DOHH2 (cell line): ENCODE results near the gene GALNT2.

ENCODE experiments used
- H3F3A ChIP-seq: fragments of 200-600 bp; sonication (generic), shearing (Covaris generic); 2 replicates; pipeline ENCODE4 v1.6.0; 2016; ENCODE audit warnings: antibody characterized with exemption, mild to moderate bottlenecking; ENCODE audit not compliant: control insufficient read depth, insufficient read depth
- H3K27ac ChIP-seq: fragments of 200-600 bp; sonication (generic); 2 replicates; pipeline ENCODE4 v1.5.1; 2014; ENCODE audit warnings: low read depth, mild to moderate bottlenecking, low read length, moderate library complexity
- H3K27me3 ChIP-seq: fragments of 200-600 bp; sonication (generic); 2 replicates; pipeline ENCODE4 v1.6.1; 2014; ENCODE audit warnings: mild to moderate bottlenecking, low read length, mixed read lengths; ENCODE audit not compliant: control insufficient read depth
- H3K36me3 ChIP-seq: fragments of 200-600 bp; sonication (generic); 2 replicates; pipeline ENCODE4 v1.6.1; 2014; ENCODE audit warnings: mild to moderate bottlenecking, low read length, moderate library complexity, mixed read lengths; ENCODE audit not compliant: control insufficient read depth
- H3K4me1 ChIP-seq: fragments of 200-600 bp; sonication (generic); 2 replicates; pipeline ENCODE4 v1.6.1; 2014; ENCODE audit warnings: mild to moderate bottlenecking, low read length, mixed read lengths; ENCODE audit not compliant: control insufficient read depth
- H3K4me2 ChIP-seq: fragments of 200-600 bp; sonication (generic); 2 replicates; pipeline ENCODE4 v1.6.0; 2014; ENCODE audit warnings: mild to moderate bottlenecking, low read length, moderate library complexity
- H3K4me3 ChIP-seq: fragments of 200-600 bp; sonication (generic); 2 replicates; pipeline ENCODE4 v1.5.1; 2014; ENCODE audit warnings: mild to moderate bottlenecking, low read length, mixed read lengths
- H3K79me2 ChIP-seq: fragments of 200-600 bp; sonication (generic); 2 replicates; pipeline ENCODE4 v1.6.1; 2014; ENCODE audit warnings: mild to moderate bottlenecking, low read length, mixed read lengths; ENCODE audit not compliant: control insufficient read depth
- H3K9me2 ChIP-seq: fragments of 200-600 bp; sonication (generic); replicated peaks from 2 replicates; pipeline ENCODE4 v1.6.1; 2014; ENCODE audit warnings: mild to moderate bottlenecking, low read length, mixed read lengths; ENCODE audit not compliant: control insufficient read depth
- H3K9me3 ChIP-seq: fragments of 200-600 bp; sonication (generic); 2 replicates; pipeline ENCODE4 v1.6.1; 2014; ENCODE audit warnings: antibody characterized with exemption, low read length, mixed read lengths; ENCODE audit not compliant: control insufficient read depth, insufficient read depth
- H4K20me1 ChIP-seq: fragments of 200-600 bp; sonication (generic); 2 replicates; pipeline ENCODE4 v1.6.0; 2014; ENCODE audit warnings: low read depth, mild to moderate bottlenecking, antibody characterized with exemption, low read length, moderate library complexity; ENCODE audit not compliant: control insufficient read depth, insufficient read depth
- EZH2phosphoT487 ChIP-seq: fragments of 200-600 bp; sonication (generic); IDR thresholded peaks from 2 replicates; pipeline ENCODE4 v1.6.1; 2017; ENCODE audit warnings: borderline replicate concordance, mild to moderate bottlenecking, antibody characterized with exemption, low read length, moderate library complexity, mixed read lengths
- TF ChIP-seq, protein P1 (sequence below): fragments of 200-600 bp; sonication (generic); IDR thresholded peaks from one replicate; pipeline ENCODE4 v1.5.1; 2014; ENCODE audit warnings: antibody characterized with exemption, mild to moderate bottlenecking, low read depth, low read length; ENCODE audit not compliant: poor library complexity, severe bottlenecking

GALNT2 gene

DNA sequence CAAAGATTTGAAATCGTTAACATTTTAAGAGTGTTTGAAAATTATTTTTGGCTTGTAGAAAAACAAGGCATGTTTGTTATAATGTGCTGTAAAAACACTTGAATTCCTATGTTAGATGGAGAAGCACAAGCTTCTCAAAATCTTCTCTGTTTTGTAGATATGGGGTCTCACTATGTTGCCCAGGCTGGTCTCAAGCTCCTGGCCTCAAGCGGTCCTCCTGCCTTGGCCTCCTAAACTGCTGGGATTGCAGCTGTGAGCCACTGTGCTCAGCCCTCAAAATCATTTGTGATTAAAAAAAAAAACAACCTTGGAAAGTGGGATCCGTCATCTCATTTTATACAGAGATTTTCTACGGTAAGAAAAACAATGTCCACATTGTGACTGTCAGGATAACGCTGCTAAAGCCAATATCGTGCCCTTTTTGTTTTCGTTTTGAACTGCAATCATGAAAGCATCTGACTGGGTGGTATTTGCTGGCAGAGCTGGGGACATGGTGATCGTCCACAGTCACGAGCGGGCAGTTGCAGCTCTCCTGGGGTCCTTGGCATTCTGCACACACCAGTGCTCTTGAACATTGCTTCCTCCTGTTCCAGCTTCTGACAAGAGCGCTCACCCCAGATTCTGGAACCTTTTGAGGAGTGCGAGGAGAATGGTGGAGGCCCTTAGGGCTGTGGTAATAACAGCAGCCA lies 246.6 kb downstream of the GALNT2 start:
- no peaks in the 10 kb centered on the region for H3F3A ChIP-seq
- no peaks in the 10 kb centered on the region for H3K4me1 ChIP-seq
- H3K9me3 ChIP-seq, result no peaks in the 10 kb centered on the region
- no peak overlapping the region for H3K27ac ChIP-seq
- no peaks in the 10 kb centered on the region for H3K79me2 ChIP-seq
- H3K4me2 ChIP-seq, result no peak overlapping the region
- H3K9me2 ChIP-seq, result no peaks in the 10 kb centered on the region
- no peak overlapping the region for H3K4me3 ChIP-seq
- no peaks in the 10 kb centered on the region for H3K36me3 ChIP-seq
- TF ChIP-seq, protein P1, sequence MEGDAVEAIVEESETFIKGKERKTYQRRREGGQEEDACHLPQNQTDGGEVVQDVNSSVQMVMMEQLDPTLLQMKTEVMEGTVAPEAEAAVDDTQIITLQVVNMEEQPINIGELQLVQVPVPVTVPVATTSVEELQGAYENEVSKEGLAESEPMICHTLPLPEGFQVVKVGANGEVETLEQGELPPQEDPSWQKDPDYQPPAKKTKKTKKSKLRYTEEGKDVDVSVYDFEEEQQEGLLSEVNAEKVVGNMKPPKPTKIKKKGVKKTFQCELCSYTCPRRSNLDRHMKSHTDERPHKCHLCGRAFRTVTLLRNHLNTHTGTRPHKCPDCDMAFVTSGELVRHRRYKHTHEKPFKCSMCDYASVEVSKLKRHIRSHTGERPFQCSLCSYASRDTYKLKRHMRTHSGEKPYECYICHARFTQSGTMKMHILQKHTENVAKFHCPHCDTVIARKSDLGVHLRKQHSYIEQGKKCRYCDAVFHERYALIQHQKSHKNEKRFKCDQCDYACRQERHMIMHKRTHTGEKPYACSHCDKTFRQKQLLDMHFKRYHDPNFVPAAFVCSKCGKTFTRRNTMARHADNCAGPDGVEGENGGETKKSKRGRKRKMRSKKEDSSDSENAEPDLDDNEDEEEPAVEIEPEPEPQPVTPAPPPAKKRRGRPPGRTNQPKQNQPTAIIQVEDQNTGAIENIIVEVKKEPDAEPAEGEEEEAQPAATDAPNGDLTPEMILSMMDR, result no peak
- no peak for TF ChIP-seq EZH2phosphoT487
- no peaks in the 10 kb centered on the region for H4K20me1 ChIP-seq
- no peaks in the 10 kb centered on the region for H3K27me3 ChIP-seq

DNA sequence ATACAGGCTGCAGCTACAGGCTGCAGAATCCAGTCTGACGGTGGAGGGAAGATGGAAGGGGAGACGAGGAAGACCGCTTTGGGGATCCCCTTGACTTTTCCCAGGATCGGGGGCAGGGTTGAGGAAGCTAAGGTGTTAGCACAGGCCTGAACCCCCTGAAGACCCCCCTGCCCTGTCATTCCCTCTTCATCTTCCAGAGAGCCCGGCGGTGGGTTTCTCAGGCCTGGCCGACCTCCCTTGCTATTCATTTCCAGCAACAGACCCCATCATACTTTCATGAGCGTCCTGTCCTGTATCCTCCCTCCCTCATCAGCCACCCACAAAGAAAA lies 247.1 kb downstream of the GALNT2 start:
- H3K4me1 ChIP-seq, result no peaks in the 10 kb centered on the region
- H3K79me2 ChIP-seq, result no peaks in the 10 kb centered on the region
- H3K9me3 ChIP-seq, result no peaks in the 10 kb centered on the region
- no peaks in the 10 kb centered on the region for H3F3A ChIP-seq
- no peaks in the 10 kb centered on the region for H4K20me1 ChIP-seq
- no peak overlapping the region for H3K4me3 ChIP-seq
- no peaks in the 10 kb centered on the region for H3K27me3 ChIP-seq
- no peak for TF ChIP-seq EZH2phosphoT487
- TF ChIP-seq, protein P1, result no peak
- no peak overlapping the region for H3K4me2 ChIP-seq
- no peaks in the 10 kb centered on the region for H3K9me2 ChIP-seq
- H3K36me3 ChIP-seq, result no peaks in the 10 kb centered on the region
- no peak overlapping the region for H3K27ac ChIP-seq

DNA sequence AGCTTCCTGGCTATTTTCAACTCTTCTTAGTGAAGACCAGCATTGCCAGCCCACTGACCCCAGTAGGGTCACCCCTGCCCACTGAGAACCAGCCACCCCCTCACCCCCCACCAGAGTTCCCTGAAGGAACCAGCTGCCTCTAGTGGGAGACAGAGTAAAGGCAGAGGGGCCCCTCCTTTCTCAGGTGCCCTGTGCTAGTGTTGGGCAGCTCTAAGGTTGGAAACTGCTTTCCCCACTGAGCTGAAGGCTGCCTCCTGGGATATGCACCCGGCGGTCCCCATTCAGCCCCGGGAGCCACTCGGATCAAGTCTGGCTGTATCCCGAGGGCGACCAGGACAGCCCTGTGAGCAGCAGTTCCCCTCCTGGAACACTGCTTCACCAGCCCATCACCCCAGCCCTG lies 248.1 kb downstream of the GALNT2 start:
- H3K4me3 ChIP-seq, result no peak overlapping the region
- no peaks in the 10 kb centered on the region for H3K9me3 ChIP-seq
- H3F3A ChIP-seq, result no peaks in the 10 kb centered on the region
- H3K27ac ChIP-seq, result no peak overlapping the region
- TF ChIP-seq EZH2phosphoT487, result no peak
- TF ChIP-seq, protein P1, result no peak
- H3K27me3 ChIP-seq, result no peaks in the 10 kb centered on the region
- H3K4me2 ChIP-seq, result no peak overlapping the region
- H3K9me2 ChIP-seq, result no peaks in the 10 kb centered on the region
- H4K20me1 ChIP-seq, result no peaks in the 10 kb centered on the region
- H3K36me3 ChIP-seq, result no peaks in the 10 kb centered on the region
- no peaks in the 10 kb centered on the region for H3K4me1 ChIP-seq
- no peaks in the 10 kb centered on the region for H3K79me2 ChIP-seq
